Measurements from ENCODE around the gene CEP131. TPM values are rescaled to one million over a fixed set of nuclear protein-coding genes. Genes with fewer than 3 reads are reported as not detected.

CEP131 gene
- total and polyA plus RNA-seq, 2 of the 8 experiments (the other 6 are each of a cell fraction or from before 2014, with no cell fraction given), result 5.9 to 23.2 TPM

- no peak overlapping the region for H4K8ac ChIP-seq (ENCODE audit: extremely low read depth, insufficient read depth, low read length)
- no peak overlapping the region for H4K91ac ChIP-seq (replicated peaks; ENCODE audit: insufficient read length, low read length)
- no peak overlapping the region for H3K23ac ChIP-seq (ENCODE audit: insufficient read length)
- H3K14ac ChIP-seq (ENCODE audit: insufficient read length), result no peak overlapping the region
- H2AFZ ChIP-seq (ENCODE audit: low read length), result no peak overlapping the region
- no peaks in the 10 kb centered on the region for H3K79me1 ChIP-seq (ENCODE audit: low read depth, low read length)
- no peak overlapping the region for H3K4ac ChIP-seq (replicated peaks; ENCODE audit: insufficient read length, low read depth, low read length)
- CTCF ChIA-PET (ENCODE audit: partially characterized antibody), result interaction anchor here (0.6 to 4.3 kb wide), 4 partner anchors 10 to 1467 kb away, joined by 3 to 21 read pairs (median 3); no protein-coding TSS in a partner anchor
- no peak overlapping the region for H2BK120ac ChIP-seq (replicated peaks; ENCODE audit: low read depth, low read length)
- H3K79me2 ChIP-seq (ENCODE audit: control insufficient read depth in 1 of 2, insufficient read depth in 2 of 2, low read length in 2 of 2), result no peaks in the 10 kb centered on the region
- H3K56ac ChIP-seq (replicated peaks; ENCODE audit: insufficient read length, low read depth, low read length), result no peak overlapping the region
- no peaks in the 10 kb centered on the region for H3K27me3 ChIP-seq (replicated peaks in 1 of 4; ENCODE audit: control insufficient read depth in 3 of 4, extremely low read depth in 1 of 4, insufficient read depth in 3 of 4, low read length in 3 of 4)
- no peaks in the 10 kb centered on the region for H4K20me1 ChIP-seq (replicated peaks in 1 of 2; ENCODE audit: control insufficient read depth in 1 of 2, insufficient read depth in 2 of 2, low read length in 2 of 2)
- no peak overlapping the region for H4K5ac ChIP-seq (ENCODE audit: insufficient read length, low read depth, low read length)
- WGBS, 2 experiments (ENCODE audit: extremely low coverage in 1 of 2, insufficient coverage in 1 of 2, insufficient read length in 1 of 2, insufficient replicate concordance in 2 of 2, low coverage in 1 of 2, low lambda C conversion rate in 2 of 2, missing lambda C conversion rate in 1 of 2), result 84% methylated on average over 8 of the region's 8 CpGs; no CpG with 5 or more reads in 1 of the 2 experiments
- H2BK5ac ChIP-seq (ENCODE audit: low read depth, low read length), result no peak overlapping the region
- H2AK5ac ChIP-seq (ENCODE audit: low read depth, low read length), result no peak overlapping the region
- H3K9ac ChIP-seq (replicated peaks in 1 of 4; ENCODE audit: extremely low read depth in 1 of 4, low read depth in 3 of 4, low read length in 3 of 4), result no peak overlapping the region
- H3K9me3 ChIP-seq (ENCODE audit: insufficient read depth in 2 of 2, low read depth in 1 of 2, low read length in 1 of 2), result no peaks in the 10 kb centered on the region
- H3K18ac ChIP-seq (ENCODE audit: extremely low read depth, low read length), result no peak overlapping the region
- FAIRE-seq, result no peak
- H3K4me1 ChIP-seq (replicated peaks in 1 of 4; ENCODE audit: control insufficient read depth in 3 of 4, insufficient read depth in 4 of 4, low read length in 3 of 4), result no peaks in the 10 kb centered on the region; a peak in 1 of 7 replicates
- no peak overlapping the region for H3K4me2 ChIP-seq (ENCODE audit: insufficient read depth in 1 of 2, low read depth in 2 of 2, low read length in 2 of 2)
- no peaks in the 10 kb centered on the region for H3K36me3 ChIP-seq (ENCODE audit: control insufficient read depth in 2 of 4, insufficient read depth in 4 of 4, low read length in 3 of 4)
- no peak overlapping the region for H3K27ac ChIP-seq (ENCODE audit: low read depth, low read length)
- TF ChIP-seq JUN (IDR thresholded peaks at IDR 0.05; ENCODE audit: low read depth, low read length), result no peak
- no peak for TF ChIP-seq TBP (IDR thresholded peaks at IDR 0.05; ENCODE audit: low read depth, low read length)
- no peak for TF ChIP-seq TCF12 (IDR thresholded peaks at IDR 0.05; ENCODE audit: low read depth, low read length)
- no peak for TF ChIP-seq RXRA (IDR thresholded peaks at IDR 0.05; ENCODE audit: insufficient read depth, low read depth, low read length)
- no peak for TF ChIP-seq POLR2AphosphoS5 (IDR thresholded peaks at IDR 0.05; ENCODE audit: low read depth, low read length)
- no peak for TF ChIP-seq EP300 (IDR thresholded peaks at IDR 0.05; ENCODE audit: borderline replicate concordance in 1 of 2, low read depth in 2 of 2, low read length in 2 of 2)
- no peak for TF ChIP-seq RFX5 (IDR thresholded peaks at IDR 0.05; ENCODE audit: borderline replicate concordance, low read depth, low read length)
- TF ChIP-seq KDM1A (IDR thresholded peaks at IDR 0.05; ENCODE audit: borderline replicate concordance, low read length), result no peak
- no peak for TF ChIP-seq SP2 (IDR thresholded peaks at IDR 0.05; ENCODE audit: low read length)
- POLR2A ChIA-PET (ENCODE audit: partially characterized antibody), result interaction anchor here (0.9 kb wide), 1 partner anchor 8 kb away, joined by 3 read pairs; no protein-coding TSS in a partner anchor
- H2BK15ac ChIP-seq (ENCODE audit: low read length), result no peak overlapping the region
- no peaks in the 10 kb centered on the region for H3K23me2 ChIP-seq (ENCODE audit: low read depth, low read length)
- no peak overlapping the region for H2BK12ac ChIP-seq (ENCODE audit: low read depth, low read length)
- H3K4me3 ChIP-seq (ENCODE audit: extremely low read depth in 1 of 4, insufficient read depth in 2 of 4, low read depth in 3 of 4, low read length in 4 of 4), result no peak overlapping the region
- DNase-seq (ENCODE audit: low read depth in 1 of 2, low spot score in 2 of 2), result no peak
- H2BK20ac ChIP-seq (ENCODE audit: low read length), result no peak overlapping the region
These were observed 70.4 kb downstream of the CEP131 start for GRCh38 chr17:81152288-81152828.

Measured in H1 (cell line).